CD14-positive monocyte (primary cell): ENCODE results near the gene APOF. TPM values are rescaled to one million over a fixed set of nuclear protein-coding genes. Genes with fewer than 3 reads are reported as not detected.

Source experiments
- DNase-seq, 3 donors: peaks; one replicate each; pipeline ENCODE4 v3.0.0-alpha.2; 2011 to 2022
- H2AFZ ChIP-seq: 2 replicates; pipeline ENCODE4 v1.6.0; 2012; ENCODE audit warnings: mild to moderate bottlenecking, low read depth, low read length, inconsistent platforms; ENCODE audit not compliant: insufficient read depth, poor library complexity, severe bottlenecking
- H3K27ac ChIP-seq, 2 donors: 1 replicate in 1 of 2; 2 replicates in 1 of 2; pipeline ENCODE4 v1.5.1; 2012 to 2013; ENCODE audit warnings: low read length in 2 of 2, control low read depth in 1 of 2, inconsistent platforms in 1 of 2, low read depth in 1 of 2, mild to moderate bottlenecking in 1 of 2
- H3K27me3 ChIP-seq, 2 donors: one replicate each; pipeline versions ENCODE4 v1.6.0 to v1.6.1; 2011 to 2013; ENCODE audit warnings: low read length in 2 of 2; ENCODE audit not compliant: control insufficient read depth in 2 of 2, insufficient read depth in 2 of 2
- H3K36me3 ChIP-seq, 2 donors: replicated peaks in 1 of 2; 1 replicate in 1 of 2; 2 replicates in 1 of 2; pipeline versions ENCODE4 v1.5.1 to v1.6.1; 2012 to 2013; ENCODE audit warnings: low read length in 2 of 2, control low read depth in 1 of 2, inconsistent platforms in 1 of 2, mild to moderate bottlenecking in 1 of 2; ENCODE audit not compliant: insufficient read depth in 2 of 2, control insufficient read depth in 1 of 2
- H3K4me1 ChIP-seq, 2 donors: 1 replicate in 1 of 2; 2 replicates in 1 of 2; pipeline versions ENCODE4 v1.5.1 to v1.6.1; 2012 to 2013; ENCODE audit warnings: low read length in 2 of 2, control low read depth in 1 of 2, inconsistent platforms in 1 of 2, mild to moderate bottlenecking in 1 of 2, moderate library complexity in 1 of 2; ENCODE audit not compliant: insufficient read depth in 2 of 2, control insufficient read depth in 1 of 2
- H3K4me2 ChIP-seq: replicated peaks from 2 replicates; pipeline ENCODE3; 2012; ENCODE audit warnings: low read length, moderate library complexity, mild to moderate bottlenecking; ENCODE audit not compliant: poor library complexity, severe bottlenecking; ENCODE audit errors: extremely low read depth
- H3K4me3 ChIP-seq, 3 experiments: fragments of 200-600 bp in 1 of 3; sonication (generic) in 1 of 3; replicated peaks in 1 of 3; 1 replicate in 2 of 3; 2 replicates in 1 of 3; pipeline ENCODE4 v1.5.1; 2011 to 2013; ENCODE audit warnings: low read length in 3 of 3, mild to moderate bottlenecking in 3 of 3, control low read depth in 2 of 3, low read depth in 2 of 3, inconsistent platforms in 1 of 3, moderate library complexity in 1 of 3
- H3K79me2 ChIP-seq: 2 replicates; pipeline ENCODE4 v1.6.0; 2012; ENCODE audit warnings: mild to moderate bottlenecking, control low read depth, inconsistent platforms, low read length, moderate library complexity; ENCODE audit not compliant: insufficient read depth
- H3K9ac ChIP-seq: 2 replicates; pipeline ENCODE4 v1.6.0; 2017; ENCODE audit warnings: low read length, mild to moderate bottlenecking; ENCODE audit not compliant: insufficient read depth, poor library complexity, severe bottlenecking
- H3K9me3 ChIP-seq, 2 donors: replicated peaks in 1 of 2; 1 replicate in 1 of 2; 2 replicates in 1 of 2; pipeline versions ENCODE4 v1.5.1 to v1.6.1; 2012 to 2013; ENCODE audit warnings: low read length in 2 of 2, control low read depth in 1 of 2; ENCODE audit not compliant: control insufficient read depth in 1 of 2, insufficient read depth in 1 of 2
- H4K20me1 ChIP-seq: 2 replicates; pipeline ENCODE4 v1.6.0; 2012; ENCODE audit warnings: mild to moderate bottlenecking, low read length, control low read depth, moderate library complexity; ENCODE audit not compliant: insufficient read depth
- H3K27ac Mint-ChIP-seq, 7 donors: one replicate each; pipeline ENCODE4 v1.8.0; 2020; ENCODE audit warnings: mild to moderate bottlenecking in 7 of 7, mixed read lengths in 7 of 7, moderate library complexity in 6 of 7, inconsistent platforms in 2 of 7
- H3K27me3 Mint-ChIP-seq, 3 donors: one replicate each; pipeline ENCODE4 v1.8.0; 2021 to 2022; ENCODE audit warnings: low read depth in 3 of 3, mild to moderate bottlenecking in 3 of 3, mixed read lengths in 3 of 3, moderate library complexity in 3 of 3, inconsistent platforms in 1 of 3
- H3K36me3 Mint-ChIP-seq, 2 donors: one replicate each; pipeline ENCODE4 v1.8.0; 2020; ENCODE audit warnings: mixed read lengths in 2 of 2, inconsistent platforms in 1 of 2, mild to moderate bottlenecking in 1 of 2
- H3K4me1 Mint-ChIP-seq: one replicate; pipeline ENCODE4 v1.8.0; 2020; ENCODE audit warnings: mild to moderate bottlenecking, mixed read lengths
- H3K4me3 Mint-ChIP-seq, 2 donors: one replicate each; pipeline ENCODE4 v1.8.0; 2020; ENCODE audit warnings: mild to moderate bottlenecking in 2 of 2, mixed read lengths in 2 of 2, moderate library complexity in 1 of 2
- H3K9me3 Mint-ChIP-seq, 7 donors: one replicate each; pipeline ENCODE4 v1.8.0; 2020 to 2022; ENCODE audit warnings: mixed read lengths in 7 of 7, mild to moderate bottlenecking in 6 of 7, moderate library complexity in 6 of 7, inconsistent platforms in 2 of 7
- CTCF ChIP-seq: fragments of 200-600 bp; IDR thresholded peaks from one replicate; pipeline ENCODE4 v1.8.0; 2022; ENCODE audit warnings: antibody characterized with exemption, mild to moderate bottlenecking
- WGBS: methylation state at CpG from one replicate; pipeline ENCODE4 v1.1.5; 2013; ENCODE audit warnings: missing lambda C conversion rate; ENCODE audit not compliant: insufficient coverage; 5-methylcytosine and 5-hydroxymethylcytosine counted together
- intact Hi-C, 2 donors: fragments of 100-400 bp; cut with micrococcal nuclease; formaldehyde crosslinking; loops; one replicate each; pipeline versions ENCODE4 v1.15.0 to v1.15.1; 2023
- polyA plus RNA-seq, 3 donors: library from polyadenylated mRNA; depleted of rRNA in 1 of 3; unstranded in 2 of 3; stranded (reverse) in 1 of 3; fragments of 300-500 nt in 2 of 3; fragments of >200 nt in 1 of 3; fragmentation: Illumina TruSeq in 2 of 3; gene quantifications; 1 replicate in 2 of 3; 2 replicates in 1 of 3; pipeline ENCODE4 v1.2.3, GENCODE V29; 2012 to 2021

Gene APOF
- polyA plus RNA-seq, 3 donors: not detected

- no peaks in the 10 kb centered on the region for H3K9me3 Mint-ChIP-seq
- peak overlapping the region; percentile 76 for H3K9ac ChIP-seq
- no peak for TF ChIP-seq CTCF
- peaks cover 57% of the 10 kb centered on the region for H3K79me2 ChIP-seq
- H3K27me3 Mint-ChIP-seq: peaks cover 0 to 2% (median 1%) of the 10 kb centered on the region in 3 donors
- H3K9me3 ChIP-seq: no peaks in the 10 kb centered on the region
- H3K4me2 ChIP-seq: peak overlapping the region; percentile 95
- H3K27ac Mint-ChIP-seq: peak overlapping the region; percentile 87 to 97 (median 95)
- H3K36me3 Mint-ChIP-seq: peaks cover 27 to 32% of the 10 kb centered on the region in 2 donors
- H3K4me3 ChIP-seq: peak overlapping the region; percentile 89 to 97 (median 89)
- peak overlapping the region; percentile 87 to 94 for H3K4me3 Mint-ChIP-seq
- peak overlapping the region; percentile 74 to 89 for H3K27ac ChIP-seq
- no peaks in the 10 kb centered on the region for H3K27me3 ChIP-seq
- H3K36me3 ChIP-seq: peaks cover 25% of the 10 kb centered on the region in 2 donors
- peaks cover 49% of the 10 kb centered on the region for H4K20me1 ChIP-seq
- intact Hi-C loops: no loop called here
- no CpG with 5 or more reads among the region's 1 CpG for WGBS
- peak in 2 of 3 donors; percentile 40 to 41 for DNase-seq
- H2AFZ ChIP-seq: peak overlapping the region; percentile 82
- peaks cover 19 to 23% of the 10 kb centered on the region in 2 donors for H3K4me1 ChIP-seq
- H3K4me1 Mint-ChIP-seq: peaks cover 26% of the 10 kb centered on the region
Measured at GRCh38 chr12:56358836-56359532, 3.7 kb downstream of the APOF start.

- Histone ChIP-seq H3K79me2 (peaks cover 22% of the 10 kb centered on the region), H3K4me3 (no peak overlapping the region), H4K20me1 (peaks cover 63% of the 10 kb centered on the region), H3K27me3 (no peaks in the 10 kb centered on the region), H3K4me2 (no peak overlapping the region), H3K9ac (no peak overlapping the region), H3K4me1 (no peaks in the 10 kb centered on the region), H3K36me3 (peaks cover 92 to 98% of the 10 kb centered on the region in 2 donors), H3K9me3 (no peaks in the 10 kb centered on the region), H2AFZ (no peak overlapping the region), H3K27ac (peak overlapping the region in 1 of 2 donors; percentile 43)
- Mint-ChIP-seq H3K9me3 (no peaks in the 10 kb centered on the region), H3K27ac (peak overlapping the region in 1 of 7 donors; percentile 3), H3K36me3 (peaks cover 81 to 94% of the 10 kb centered on the region in 2 donors), H3K27me3 (no peaks in the 10 kb centered on the region), H3K4me1 (no peaks in the 10 kb centered on the region), H3K4me3 (no peak overlapping the region)
- intact Hi-C loops: no loop called here
- no peak for DNase-seq
- WGBS: 95% methylated on average over 2 of the region's 2 CpGs
- no peak for TF ChIP-seq CTCF
Measured at GRCh38 chr12:56351325-56351724, 11.3 kb downstream of the APOF start.
